CD4-positive, alpha-beta T cell treated with Interleukin-15 for 1 hour (primary cell): ENCODE results near the gene FMC1.
"Not testable (repeated sequence)": the region's sequence is repeated elsewhere in the genome, so short reads cannot be mapped to it uniquely, and the experiment has no call there.

ENCODE experiments used
- DNase-seq: peaks from one replicate; pipeline ENCODE4 v3.0.0-alpha.2; 2020

Gene FMC1

GRCh38 chr7:139341058-139341775 lies at the start of gene FMC1:
TSS of gene FMC1 (plus strand) at chr7:139341337. CDS start at chr7:139341385, 48 bp downstream.
- DNase-seq = peak; percentile 89

GRCh38 chr7:139292821-139293220 lies 48.3 kb upstream of the FMC1 start:
- no peak for DNase-seq

GRCh38 chr7:139293534-139293933 lies 47.6 kb upstream of the FMC1 start:
- no peak for DNase-seq

- no peak for DNase-seq
Observed at GRCh38 chr7:139294241-139294640, 46.9 kb upstream of the FMC1 start.

GRCh38 chr7:139294951-139295575 lies 46.1 kb upstream of the FMC1 start:
- no peak for DNase-seq

- DNase-seq = no peak
Observed at GRCh38 chr7:139297795-139298194, 43.3 kb upstream of the FMC1 start.

- DNase-seq = no peak
Observed at GRCh38 chr7:139299296-139299695, 41.8 kb upstream of the FMC1 start.

GRCh38 chr7:139300390-139300789 lies 40.7 kb upstream of the FMC1 start:
- no peak for DNase-seq

GRCh38 chr7:139304517-139304916 lies 36.6 kb upstream of the FMC1 start:
- DNase-seq = no peak

- no peak for DNase-seq
Observed at GRCh38 chr7:139317939-139318505, 23.1 kb upstream of the FMC1 start.

- DNase-seq = no peak
Observed at GRCh38 chr7:139321071-139321745, 19.9 kb upstream of the FMC1 start.

GRCh38 chr7:139324709-139325108 lies 16.4 kb upstream of the FMC1 start:
- not testable (repeated sequence) for DNase-seq

- DNase-seq = no peak
Observed at GRCh38 chr7:139328375-139328774, 12.8 kb upstream of the FMC1 start.

- DNase-seq = no peak
Observed at GRCh38 chr7:139329119-139329518, 12.0 kb upstream of the FMC1 start.

- no peak for DNase-seq
Observed at GRCh38 chr7:139330333-139331030, 10.7 kb upstream of the FMC1 start.

GRCh38 chr7:139332697-139333359 lies 8.3 kb upstream of the FMC1 start:
- DNase-seq = no peak

- DNase-seq = not testable (repeated sequence)
Observed at GRCh38 chr7:139333443-139333842, 7.7 kb upstream of the FMC1 start.

- no peak for DNase-seq
Observed at GRCh38 chr7:139334399-139335150, 6.6 kb upstream of the FMC1 start.

- no peak for DNase-seq
Observed at GRCh38 chr7:139339025-139339424, 2.1 kb upstream of the FMC1 start.

GRCh38 chr7:139339698-139340036 lies 1.5 kb upstream of the FMC1 start:
- DNase-seq = no peak

- DNase-seq = peak; percentile 99
Observed at GRCh38 chr7:139340037-139340807, 915 bp upstream of the FMC1 start.
